WTC11 (cell line): ENCODE data around the gene TGFBI. TPM values are rescaled to one million over a fixed set of nuclear protein-coding genes. Genes with fewer than 3 reads are reported as not detected.

ENCODE experiments used
- ATAC-seq: fragments of 200-7000 bp; cut with Tn5 transposase; 2 replicates; pipeline ENCODE4 v1.10.0; 2021; ENCODE audit warnings: mild to moderate bottlenecking, moderate library complexity
- CTCF ChIA-PET: fragments of 300-600 bp; sonication (Branson Sonifier 250); formaldehyde crosslinking; loops from one replicate; lab custom pipeline; 2021; ENCODE audit warnings: antibody characterized with exemption; lab: Charles Lee
- POLR2A ChIA-PET: fragments of 350-600 bp; sonication (Branson Sonifier 250); formaldehyde crosslinking; loops from one replicate; lab custom pipeline; 2021; ENCODE audit warnings: antibody characterized with exemption; lab: Charles Lee
- DNase-seq: peaks from one replicate; pipeline ENCODE4 v3.0.0; 2021; ENCODE audit warnings: low spot score
- H3K27ac Mint-ChIP-seq: 2 replicates; pipeline ENCODE4 v1.8.0; 2021; ENCODE audit warnings: mixed read lengths
- H3K27me3 Mint-ChIP-seq: 2 replicates; pipeline ENCODE4 v1.8.0; 2021; ENCODE audit warnings: low read depth, mild to moderate bottlenecking, moderate library complexity, mixed read lengths
- H3K36me3 Mint-ChIP-seq: 2 replicates; pipeline ENCODE4 v1.8.0; 2021; ENCODE audit warnings: mixed read lengths
- H3K4me1 Mint-ChIP-seq: 2 replicates; pipeline ENCODE4 v1.8.0; 2022; ENCODE audit warnings: mixed read lengths
- H3K4me3 Mint-ChIP-seq: 2 replicates; pipeline ENCODE4 v1.8.0; 2021; ENCODE audit warnings: mild to moderate bottlenecking, moderate library complexity, mixed read lengths
- H3K9me3 Mint-ChIP-seq: 2 replicates; pipeline ENCODE4 v1.8.0; 2021; ENCODE audit warnings: mixed read lengths
- CREM ChIP-seq: sonication (generic); formaldehyde crosslinking; IDR thresholded peaks from 2 replicates; pipeline ENCODE4 v1.8.1; 2022; ENCODE audit warnings: mild to moderate bottlenecking, missing genetic modification reagents, moderate library complexity
- ESRRA ChIP-seq: sonication (generic); formaldehyde crosslinking; IDR thresholded peaks from 2 replicates; pipeline ENCODE4 v1.8.1; 2022; ENCODE audit warnings: mild to moderate bottlenecking, missing genetic modification reagents, borderline replicate concordance
- IRF2 ChIP-seq: sonication (generic); formaldehyde crosslinking; IDR thresholded peaks from 2 replicates; pipeline ENCODE4 v1.8.0; 2022; ENCODE audit warnings: low read depth, missing genetic modification reagents, borderline replicate concordance
- JUN ChIP-seq: sonication (generic); formaldehyde crosslinking; IDR thresholded peaks from 2 replicates; pipeline ENCODE4 v1.8.0; 2023; ENCODE audit warnings: mild to moderate bottlenecking, missing genetic modification reagents
- NR2C2 ChIP-seq: sonication (generic); formaldehyde crosslinking; IDR thresholded peaks from 2 replicates; pipeline ENCODE4 v1.8.0; 2022; ENCODE audit warnings: mild to moderate bottlenecking, missing genetic modification reagents
- NR3C1 ChIP-seq: sonication (generic); formaldehyde crosslinking; conservative IDR thresholded peaks from 2 replicates; pipeline ENCODE4 v1.8.1; 2023; ENCODE audit warnings: low read depth, mild to moderate bottlenecking, missing genetic modification reagents
- OVOL2 ChIP-seq: fragments of 250-450 bp; sonication (Bioruptor Pico); IDR thresholded peaks from 2 replicates; pipeline ENCODE4 v1.9.0; 2021; ENCODE audit warnings: mild to moderate bottlenecking, borderline replicate concordance
- ZNF232 ChIP-seq: sonication (generic); formaldehyde crosslinking; IDR thresholded peaks from 2 replicates; pipeline ENCODE4 v1.8.0; 2022; ENCODE audit warnings: mild to moderate bottlenecking, missing genetic modification reagents
- ZNF396 ChIP-seq: fragments of 250-450 bp; sonication (Bioruptor Pico); IDR thresholded peaks from 2 replicates; pipeline ENCODE4 v1.8.0; 2021; ENCODE audit warnings: mild to moderate bottlenecking, moderate library complexity, borderline replicate concordance
- total RNA-seq: library from RNA; stranded (reverse); gene quantifications from 3 replicates; pipeline ENCODE4 v1.2.3, GENCODE V29; 2021
- TF ChIP-seq, protein P1 (sequence below): sonication (generic); formaldehyde crosslinking; IDR thresholded peaks from 2 replicates; pipeline ENCODE4 v1.8.1; 2022; ENCODE audit warnings: mild to moderate bottlenecking, moderate library complexity, missing genetic modification reagents
- TF ChIP-seq, protein P2 (sequence below): sonication (generic); formaldehyde crosslinking; IDR thresholded peaks from 2 replicates; pipeline ENCODE4 v1.8.1; 2023; ENCODE audit warnings: mild to moderate bottlenecking, moderate library complexity, missing genetic modification reagents
- TF ChIP-seq, protein P3 (sequence below): sonication (generic); formaldehyde crosslinking; IDR thresholded peaks from 2 replicates; pipeline ENCODE4 v1.8.0; 2022; ENCODE audit warnings: mild to moderate bottlenecking, missing genetic modification reagents
- TF ChIP-seq, protein P4 (sequence below): fragments of 200-600 bp; IDR thresholded peaks from 2 replicates; pipeline ENCODE4 v1.8.0; 2022; ENCODE audit warnings: antibody characterized with exemption
- TF ChIP-seq, protein P5 (sequence below): sonication (generic); formaldehyde crosslinking; IDR thresholded peaks from 2 replicates; pipeline ENCODE4 v1.8.0; 2023; ENCODE audit warnings: missing genetic modification reagents
- TF ChIP-seq, protein P6 (sequence below): fragments of 250-450 bp; sonication (Bioruptor Pico); conservative IDR thresholded peaks from 2 replicates; pipeline ENCODE4 v1.9.0; 2021; ENCODE audit warnings: mild to moderate bottlenecking
- TF ChIP-seq, protein P7 (sequence below): sonication (generic); formaldehyde crosslinking; IDR thresholded peaks from 2 replicates; pipeline ENCODE4 v1.8.0; 2023; ENCODE audit warnings: missing genetic modification reagents, mild to moderate bottlenecking, borderline replicate concordance

The TGFBI gene
- total RNA-seq, 1 experiment from 2014 or later = 7.2 TPM

DNA sequence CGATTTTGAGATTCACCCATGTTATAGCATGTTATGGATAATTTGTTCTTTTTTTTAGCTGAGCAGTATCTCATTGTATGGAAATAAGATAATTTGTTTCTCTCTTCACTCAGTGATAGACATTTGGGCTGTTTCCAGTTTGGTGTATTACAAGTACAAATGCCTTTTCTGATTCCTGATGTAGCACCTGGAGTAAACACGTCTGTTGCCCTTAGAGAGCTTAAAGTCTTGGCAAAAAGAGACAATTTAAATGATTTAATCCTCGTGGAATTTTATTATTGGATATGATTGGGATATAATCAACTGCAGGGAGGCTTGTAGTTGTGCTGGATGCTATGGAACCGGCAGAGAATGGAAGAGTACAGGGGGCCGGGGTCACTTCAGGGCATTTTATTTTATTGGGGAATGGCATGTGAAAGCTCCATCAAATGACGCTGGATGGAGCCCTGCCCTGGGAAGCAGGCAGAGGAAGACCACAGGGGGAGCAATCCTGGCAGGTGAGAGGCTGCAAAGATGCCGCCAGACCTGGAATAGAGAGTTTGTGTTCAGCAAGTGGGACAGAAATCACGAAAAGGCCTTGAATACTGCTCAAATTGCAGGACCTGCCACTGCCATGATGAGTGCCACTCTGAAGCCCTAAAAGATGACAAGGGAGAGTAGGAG is 31.0 kb upstream of the TGFBI start:
- CTCF ChIA-PET = interaction anchor here (0.7 to 2.6 kb wide), 18 partner anchors 8 to 163 kb away, joined by 3 to 21 read pairs (median 3); partner anchors contain the start of gene TGFBI
- H3K4me1 Mint-ChIP-seq = no peaks in the 10 kb centered on the region
- DNase-seq = peak; percentile 36

DNA sequence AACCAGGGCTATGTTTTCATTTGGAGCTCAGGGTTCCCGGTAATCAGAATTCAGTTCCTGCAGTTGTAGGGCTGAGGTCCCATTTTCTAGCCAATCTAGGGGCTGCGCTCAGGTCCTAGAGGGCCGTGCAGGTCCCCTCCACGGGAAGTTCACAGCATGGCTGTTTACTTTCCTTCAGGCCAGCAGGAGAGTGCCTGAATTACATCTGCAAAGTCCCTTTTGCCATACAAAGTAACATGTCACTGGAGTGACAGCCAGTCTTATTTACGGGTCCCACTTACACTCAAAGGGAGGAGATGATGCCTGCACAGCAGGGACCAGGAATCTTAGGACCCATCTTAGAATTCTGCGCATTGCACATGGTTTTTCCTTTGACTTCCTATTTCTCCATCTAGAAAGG is 29.9 kb upstream of the TGFBI start:
- H3K36me3 Mint-ChIP-seq = no peaks in the 10 kb centered on the region
- POLR2A ChIA-PET = interaction anchor here (0.6 kb wide), 1 partner anchor 184 kb away, joined by 5 read pairs; no protein-coding TSS in a partner anchor
- 0 out of 2 replicates have a peak, but pooled peaks cover 6% of the 10 kb centered on the region for H3K9me3 Mint-ChIP-seq
- no peak for DNase-seq
- CTCF ChIA-PET = interaction anchor here (1.1 to 2.6 kb wide), 5 partner anchors 21 to 164 kb away, joined by 3 to 21 read pairs (median 10); partner anchors contain the start of gene TGFBI
- H3K27ac Mint-ChIP-seq = no peak overlapping the region
- no peak for ATAC-seq
- TF ChIP-seq OVOL2 (CRISPR knock-in tag) (no peak), NR2C2 (CRISPR knock-in tag) (no peak), ZNF232 (CRISPR knock-in tag) (no peak), ESRRA (CRISPR knock-in tag) (no peak), JUN (no peak), CREM (CRISPR knock-in tag) (no peak), ZNF396 (no peak), NR3C1 (CRISPR knock-in tag) (no peak), IRF2 (no peak)
- TF ChIP-seq, protein P1, sequence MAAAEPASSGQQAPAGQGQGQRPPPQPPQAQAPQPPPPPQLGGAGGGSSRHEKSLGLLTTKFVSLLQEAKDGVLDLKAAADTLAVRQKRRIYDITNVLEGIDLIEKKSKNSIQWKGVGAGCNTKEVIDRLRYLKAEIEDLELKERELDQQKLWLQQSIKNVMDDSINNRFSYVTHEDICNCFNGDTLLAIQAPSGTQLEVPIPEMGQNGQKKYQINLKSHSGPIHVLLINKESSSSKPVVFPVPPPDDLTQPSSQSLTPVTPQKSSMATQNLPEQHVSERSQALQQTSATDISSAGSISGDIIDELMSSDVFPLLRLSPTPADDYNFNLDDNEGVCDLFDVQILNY (CRISPR knock-in tag) = no peak
- TF ChIP-seq, protein P2, sequence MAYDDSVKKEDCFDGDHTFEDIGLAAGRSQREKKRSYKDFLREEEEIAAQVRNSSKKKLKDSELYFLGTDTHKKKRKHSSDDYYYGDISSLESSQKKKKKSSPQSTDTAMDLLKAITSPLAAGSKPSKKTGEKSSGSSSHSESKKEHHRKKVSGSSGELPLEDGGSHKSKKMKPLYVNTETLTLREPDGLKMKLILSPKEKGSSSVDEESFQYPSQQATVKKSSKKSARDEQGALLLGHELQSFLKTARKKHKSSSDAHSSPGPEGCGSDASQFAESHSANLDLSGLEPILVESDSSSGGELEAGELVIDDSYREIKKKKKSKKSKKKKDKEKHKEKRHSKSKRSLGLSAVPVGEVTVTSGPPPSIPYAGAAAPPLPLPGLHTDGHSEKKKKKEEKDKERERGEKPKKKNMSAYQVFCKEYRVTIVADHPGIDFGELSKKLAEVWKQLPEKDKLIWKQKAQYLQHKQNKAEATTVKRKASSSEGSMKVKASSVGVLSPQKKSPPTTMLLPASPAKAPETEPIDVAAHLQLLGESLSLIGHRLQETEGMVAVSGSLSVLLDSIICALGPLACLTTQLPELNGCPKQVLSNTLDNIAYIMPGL (CRISPR knock-in tag) = no peak
- TF ChIP-seq, protein P3, sequence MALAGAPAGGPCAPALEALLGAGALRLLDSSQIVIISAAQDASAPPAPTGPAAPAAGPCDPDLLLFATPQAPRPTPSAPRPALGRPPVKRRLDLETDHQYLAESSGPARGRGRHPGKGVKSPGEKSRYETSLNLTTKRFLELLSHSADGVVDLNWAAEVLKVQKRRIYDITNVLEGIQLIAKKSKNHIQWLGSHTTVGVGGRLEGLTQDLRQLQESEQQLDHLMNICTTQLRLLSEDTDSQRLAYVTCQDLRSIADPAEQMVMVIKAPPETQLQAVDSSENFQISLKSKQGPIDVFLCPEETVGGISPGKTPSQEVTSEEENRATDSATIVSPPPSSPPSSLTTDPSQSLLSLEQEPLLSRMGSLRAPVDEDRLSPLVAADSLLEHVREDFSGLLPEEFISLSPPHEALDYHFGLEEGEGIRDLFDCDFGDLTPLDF = no peak
- TF ChIP-seq, protein P4, sequence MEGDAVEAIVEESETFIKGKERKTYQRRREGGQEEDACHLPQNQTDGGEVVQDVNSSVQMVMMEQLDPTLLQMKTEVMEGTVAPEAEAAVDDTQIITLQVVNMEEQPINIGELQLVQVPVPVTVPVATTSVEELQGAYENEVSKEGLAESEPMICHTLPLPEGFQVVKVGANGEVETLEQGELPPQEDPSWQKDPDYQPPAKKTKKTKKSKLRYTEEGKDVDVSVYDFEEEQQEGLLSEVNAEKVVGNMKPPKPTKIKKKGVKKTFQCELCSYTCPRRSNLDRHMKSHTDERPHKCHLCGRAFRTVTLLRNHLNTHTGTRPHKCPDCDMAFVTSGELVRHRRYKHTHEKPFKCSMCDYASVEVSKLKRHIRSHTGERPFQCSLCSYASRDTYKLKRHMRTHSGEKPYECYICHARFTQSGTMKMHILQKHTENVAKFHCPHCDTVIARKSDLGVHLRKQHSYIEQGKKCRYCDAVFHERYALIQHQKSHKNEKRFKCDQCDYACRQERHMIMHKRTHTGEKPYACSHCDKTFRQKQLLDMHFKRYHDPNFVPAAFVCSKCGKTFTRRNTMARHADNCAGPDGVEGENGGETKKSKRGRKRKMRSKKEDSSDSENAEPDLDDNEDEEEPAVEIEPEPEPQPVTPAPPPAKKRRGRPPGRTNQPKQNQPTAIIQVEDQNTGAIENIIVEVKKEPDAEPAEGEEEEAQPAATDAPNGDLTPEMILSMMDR = no peak
- TF ChIP-seq, protein P5, sequence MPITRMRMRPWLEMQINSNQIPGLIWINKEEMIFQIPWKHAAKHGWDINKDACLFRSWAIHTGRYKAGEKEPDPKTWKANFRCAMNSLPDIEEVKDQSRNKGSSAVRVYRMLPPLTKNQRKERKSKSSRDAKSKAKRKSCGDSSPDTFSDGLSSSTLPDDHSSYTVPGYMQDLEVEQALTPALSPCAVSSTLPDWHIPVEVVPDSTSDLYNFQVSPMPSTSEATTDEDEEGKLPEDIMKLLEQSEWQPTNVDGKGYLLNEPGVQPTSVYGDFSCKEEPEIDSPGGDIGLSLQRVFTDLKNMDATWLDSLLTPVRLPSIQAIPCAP (CRISPR knock-in tag) = no peak
- TF ChIP-seq, protein P6, sequence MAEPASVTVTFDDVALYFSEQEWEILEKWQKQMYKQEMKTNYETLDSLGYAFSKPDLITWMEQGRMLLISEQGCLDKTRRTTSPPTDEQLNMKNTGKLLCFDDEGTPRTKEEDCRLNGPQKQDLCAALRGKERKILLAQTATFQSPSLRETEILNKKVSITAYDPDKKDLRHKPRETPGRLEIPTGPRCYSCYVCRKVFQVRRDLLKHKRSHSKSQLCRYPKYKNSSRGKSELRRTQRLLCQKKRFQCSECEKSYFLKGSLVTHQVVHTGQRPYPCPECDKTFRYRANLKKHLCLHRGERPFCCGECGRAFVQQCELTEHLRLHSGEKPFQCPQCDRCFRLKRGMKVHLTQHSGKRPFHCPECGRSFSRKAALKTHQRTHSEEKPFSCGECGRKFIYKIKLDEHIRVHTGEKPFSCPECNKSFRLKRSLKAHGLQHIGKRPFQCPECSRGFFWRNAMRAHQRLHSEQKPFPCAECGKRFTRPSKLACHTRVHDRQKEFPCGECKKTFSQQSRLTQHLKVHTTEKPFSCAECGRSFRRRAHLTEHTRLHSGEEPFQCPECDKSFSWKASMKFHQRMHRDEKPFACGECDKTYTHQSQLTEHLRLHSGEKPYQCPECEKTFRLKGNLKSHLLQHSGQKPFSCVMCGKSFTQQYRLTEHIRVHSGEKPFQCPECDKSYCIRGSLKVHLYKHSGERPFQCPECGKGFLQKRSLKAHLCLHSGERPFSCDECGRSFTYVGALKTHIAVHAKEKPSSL (CRISPR knock-in tag) = no peak
- H3K4me3 Mint-ChIP-seq = no peak overlapping the region
- no peaks in the 10 kb centered on the region; the same call in 1 of the 2 replicates for H3K27me3 Mint-ChIP-seq
- no peaks in the 10 kb centered on the region for H3K4me1 Mint-ChIP-seq

More for the DNA sequence above, 31.0 kb upstream of the TGFBI start:
- peak; percentile 89 for ATAC-seq
- POLR2A ChIA-PET = no interaction called here
- TF ChIP-seq, protein P1 (CRISPR knock-in tag) = no peak
- TF ChIP-seq, protein P7, sequence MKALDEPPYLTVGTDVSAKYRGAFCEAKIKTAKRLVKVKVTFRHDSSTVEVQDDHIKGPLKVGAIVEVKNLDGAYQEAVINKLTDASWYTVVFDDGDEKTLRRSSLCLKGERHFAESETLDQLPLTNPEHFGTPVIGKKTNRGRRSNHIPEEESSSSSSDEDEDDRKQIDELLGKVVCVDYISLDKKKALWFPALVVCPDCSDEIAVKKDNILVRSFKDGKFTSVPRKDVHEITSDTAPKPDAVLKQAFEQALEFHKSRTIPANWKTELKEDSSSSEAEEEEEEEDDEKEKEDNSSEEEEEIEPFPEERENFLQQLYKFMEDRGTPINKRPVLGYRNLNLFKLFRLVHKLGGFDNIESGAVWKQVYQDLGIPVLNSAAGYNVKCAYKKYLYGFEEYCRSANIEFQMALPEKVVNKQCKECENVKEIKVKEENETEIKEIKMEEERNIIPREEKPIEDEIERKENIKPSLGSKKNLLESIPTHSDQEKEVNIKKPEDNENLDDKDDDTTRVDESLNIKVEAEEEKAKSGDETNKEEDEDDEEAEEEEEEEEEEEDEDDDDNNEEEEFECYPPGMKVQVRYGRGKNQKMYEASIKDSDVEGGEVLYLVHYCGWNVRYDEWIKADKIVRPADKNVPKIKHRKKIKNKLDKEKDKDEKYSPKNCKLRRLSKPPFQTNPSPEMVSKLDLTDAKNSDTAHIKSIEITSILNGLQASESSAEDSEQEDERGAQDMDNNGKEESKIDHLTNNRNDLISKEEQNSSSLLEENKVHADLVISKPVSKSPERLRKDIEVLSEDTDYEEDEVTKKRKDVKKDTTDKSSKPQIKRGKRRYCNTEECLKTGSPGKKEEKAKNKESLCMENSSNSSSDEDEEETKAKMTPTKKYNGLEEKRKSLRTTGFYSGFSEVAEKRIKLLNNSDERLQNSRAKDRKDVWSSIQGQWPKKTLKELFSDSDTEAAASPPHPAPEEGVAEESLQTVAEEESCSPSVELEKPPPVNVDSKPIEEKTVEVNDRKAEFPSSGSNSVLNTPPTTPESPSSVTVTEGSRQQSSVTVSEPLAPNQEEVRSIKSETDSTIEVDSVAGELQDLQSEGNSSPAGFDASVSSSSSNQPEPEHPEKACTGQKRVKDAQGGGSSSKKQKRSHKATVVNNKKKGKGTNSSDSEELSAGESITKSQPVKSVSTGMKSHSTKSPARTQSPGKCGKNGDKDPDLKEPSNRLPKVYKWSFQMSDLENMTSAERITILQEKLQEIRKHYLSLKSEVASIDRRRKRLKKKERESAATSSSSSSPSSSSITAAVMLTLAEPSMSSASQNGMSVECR = no peak
- TF ChIP-seq, all 79 proteins: peak for 0
- no peak overlapping the region for H3K4me3 Mint-ChIP-seq
- no peak overlapping the region for H3K27ac Mint-ChIP-seq
- no peaks in the 10 kb centered on the region for H3K36me3 Mint-ChIP-seq
- 0 out of 2 replicates have a peak, but pooled peaks cover 6% of the 10 kb centered on the region for H3K9me3 Mint-ChIP-seq
- H3K27me3 Mint-ChIP-seq = no peaks in the 10 kb centered on the region; the same call in 1 of the 2 replicates
